GM19238 (cell line): ENCODE results near the gene NAGPA.

Source experiments
- DNase-seq: peaks from one replicate; pipeline ENCODE4 v3.0.0; 2011; ENCODE audit warnings: low spot score; ENCODE audit not compliant: insufficient read length

Gene NAGPA

GRCh38 chr16:4979164-4979563, 54.6 kb downstream of the NAGPA start:
- DNase-seq = no peak

DNA sequence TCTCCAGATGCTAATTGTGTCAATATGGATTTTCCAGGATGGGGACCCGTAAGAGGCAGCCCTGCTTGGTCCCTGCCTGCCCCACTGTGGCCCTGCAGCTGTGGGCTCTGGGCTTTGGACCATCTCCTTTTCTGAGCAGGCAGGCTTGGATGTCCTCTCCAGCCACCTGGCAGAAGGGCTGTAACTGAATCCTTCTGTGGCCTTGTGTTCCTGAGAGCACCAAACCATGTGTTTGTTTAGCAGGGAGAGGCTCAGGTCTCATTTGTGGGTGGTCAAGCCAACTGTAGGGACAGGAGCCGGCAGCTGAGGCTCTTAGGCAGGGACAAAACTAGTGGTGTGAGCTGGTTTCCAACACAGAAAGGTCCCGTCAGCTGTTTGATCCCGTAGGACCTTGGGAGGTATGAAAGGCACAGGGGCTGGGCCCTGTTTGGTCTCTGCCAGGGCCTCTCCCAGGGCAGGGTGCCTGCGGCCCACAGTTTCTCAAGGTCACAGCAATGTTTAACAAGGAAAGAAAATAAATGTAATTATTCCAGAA, 57.1 kb downstream of the NAGPA start:
- no peak for DNase-seq

GRCh38 chr16:4976079-4976478, 57.7 kb downstream of the NAGPA start:
- DNase-seq = peak; percentile 77
